GM23338 (cell line): Measurements from ENCODE around the gene CEACAM5.

ENCODE experiments used
- CREB1 ChIP-seq: fragments of 250-450 bp; sonication (Bioruptor Pico); IDR thresholded peaks from 2 replicates; pipeline ENCODE4 v1.5.0; 2020; ENCODE audit warnings: low read depth, mild to moderate bottlenecking, moderate library complexity
- POLR2AphosphoS5 ChIP-seq: IDR thresholded peaks from 2 replicates; pipeline ENCODE4 v1.6.1; 2016; ENCODE audit warnings: antibody characterized with exemption, low read depth
- TF ChIP-seq, protein P1 (sequence below), 2 experiments: fragments of 200-600 bp in 1 of 2; sonication (generic) in 1 of 2; conservative IDR thresholded peaks; 2 replicates each; pipeline versions ENCODE4 v1.5.1 to v1.6.1; 2016 to 2017; ENCODE audit warnings: antibody characterized with exemption in 2 of 2, low read depth in 2 of 2, mild to moderate bottlenecking in 2 of 2, moderate library complexity in 1 of 2
- TF ChIP-seq, protein P2 (sequence below): IDR thresholded peaks from one replicate; pipeline ENCODE4 v1.6.1; 2018; ENCODE audit warnings: antibody characterized with exemption; ENCODE audit not compliant: unreplicated experiment
- TF ChIP-seq, protein P3 (sequence below): IDR thresholded peaks from 2 replicates; pipeline ENCODE4 v1.6.1; 2016; ENCODE audit warnings: antibody characterized with exemption

DNA sequence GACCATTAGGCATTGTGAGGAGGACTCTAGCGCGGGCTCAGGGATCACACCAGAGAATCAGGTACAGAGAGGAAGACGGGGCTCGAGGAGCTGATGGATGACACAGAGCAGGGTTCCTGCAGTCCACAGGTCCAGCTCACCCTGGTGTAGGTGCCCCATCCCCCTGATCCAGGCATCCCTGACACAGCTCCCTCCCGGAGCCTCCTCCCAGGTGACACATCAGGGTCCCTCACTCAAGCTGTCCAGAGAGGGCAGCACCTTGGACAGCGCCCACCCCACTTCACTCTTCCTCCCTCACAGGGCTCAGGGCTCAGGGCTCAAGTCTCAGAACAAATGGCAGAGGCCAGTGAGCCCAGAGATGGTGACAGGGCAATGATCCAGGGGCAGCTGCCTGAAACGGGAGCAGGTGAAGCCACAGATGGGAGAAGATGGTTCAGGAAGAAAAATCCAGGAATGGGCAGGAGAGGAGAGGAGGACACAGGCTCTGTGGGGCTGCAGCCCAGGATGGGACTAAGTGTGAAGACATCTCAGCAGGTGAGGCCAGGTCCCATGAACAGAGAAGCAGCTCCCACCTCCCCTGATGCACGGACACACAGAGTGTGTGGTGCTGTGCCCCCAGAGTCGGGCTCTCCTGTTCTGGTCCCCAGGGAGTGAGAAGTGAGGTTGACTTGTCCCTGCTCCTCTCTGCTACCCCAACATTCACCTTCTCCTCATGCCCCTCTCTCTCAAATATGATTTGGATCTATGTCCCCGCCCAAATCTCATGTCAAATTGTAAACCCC, 2.8 kb upstream of the CEACAM5 start:
- TF ChIP-seq POLR2AphosphoS5 (no peak), CREB1 (CRISPR knock-in tag) (no peak)
- TF ChIP-seq, protein P1, sequence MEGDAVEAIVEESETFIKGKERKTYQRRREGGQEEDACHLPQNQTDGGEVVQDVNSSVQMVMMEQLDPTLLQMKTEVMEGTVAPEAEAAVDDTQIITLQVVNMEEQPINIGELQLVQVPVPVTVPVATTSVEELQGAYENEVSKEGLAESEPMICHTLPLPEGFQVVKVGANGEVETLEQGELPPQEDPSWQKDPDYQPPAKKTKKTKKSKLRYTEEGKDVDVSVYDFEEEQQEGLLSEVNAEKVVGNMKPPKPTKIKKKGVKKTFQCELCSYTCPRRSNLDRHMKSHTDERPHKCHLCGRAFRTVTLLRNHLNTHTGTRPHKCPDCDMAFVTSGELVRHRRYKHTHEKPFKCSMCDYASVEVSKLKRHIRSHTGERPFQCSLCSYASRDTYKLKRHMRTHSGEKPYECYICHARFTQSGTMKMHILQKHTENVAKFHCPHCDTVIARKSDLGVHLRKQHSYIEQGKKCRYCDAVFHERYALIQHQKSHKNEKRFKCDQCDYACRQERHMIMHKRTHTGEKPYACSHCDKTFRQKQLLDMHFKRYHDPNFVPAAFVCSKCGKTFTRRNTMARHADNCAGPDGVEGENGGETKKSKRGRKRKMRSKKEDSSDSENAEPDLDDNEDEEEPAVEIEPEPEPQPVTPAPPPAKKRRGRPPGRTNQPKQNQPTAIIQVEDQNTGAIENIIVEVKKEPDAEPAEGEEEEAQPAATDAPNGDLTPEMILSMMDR (conservative IDR thresholded peaks at IDR 0.05; ENCODE audit: low read depth in 2 of 2) = no peak
- TF ChIP-seq, protein P2, sequence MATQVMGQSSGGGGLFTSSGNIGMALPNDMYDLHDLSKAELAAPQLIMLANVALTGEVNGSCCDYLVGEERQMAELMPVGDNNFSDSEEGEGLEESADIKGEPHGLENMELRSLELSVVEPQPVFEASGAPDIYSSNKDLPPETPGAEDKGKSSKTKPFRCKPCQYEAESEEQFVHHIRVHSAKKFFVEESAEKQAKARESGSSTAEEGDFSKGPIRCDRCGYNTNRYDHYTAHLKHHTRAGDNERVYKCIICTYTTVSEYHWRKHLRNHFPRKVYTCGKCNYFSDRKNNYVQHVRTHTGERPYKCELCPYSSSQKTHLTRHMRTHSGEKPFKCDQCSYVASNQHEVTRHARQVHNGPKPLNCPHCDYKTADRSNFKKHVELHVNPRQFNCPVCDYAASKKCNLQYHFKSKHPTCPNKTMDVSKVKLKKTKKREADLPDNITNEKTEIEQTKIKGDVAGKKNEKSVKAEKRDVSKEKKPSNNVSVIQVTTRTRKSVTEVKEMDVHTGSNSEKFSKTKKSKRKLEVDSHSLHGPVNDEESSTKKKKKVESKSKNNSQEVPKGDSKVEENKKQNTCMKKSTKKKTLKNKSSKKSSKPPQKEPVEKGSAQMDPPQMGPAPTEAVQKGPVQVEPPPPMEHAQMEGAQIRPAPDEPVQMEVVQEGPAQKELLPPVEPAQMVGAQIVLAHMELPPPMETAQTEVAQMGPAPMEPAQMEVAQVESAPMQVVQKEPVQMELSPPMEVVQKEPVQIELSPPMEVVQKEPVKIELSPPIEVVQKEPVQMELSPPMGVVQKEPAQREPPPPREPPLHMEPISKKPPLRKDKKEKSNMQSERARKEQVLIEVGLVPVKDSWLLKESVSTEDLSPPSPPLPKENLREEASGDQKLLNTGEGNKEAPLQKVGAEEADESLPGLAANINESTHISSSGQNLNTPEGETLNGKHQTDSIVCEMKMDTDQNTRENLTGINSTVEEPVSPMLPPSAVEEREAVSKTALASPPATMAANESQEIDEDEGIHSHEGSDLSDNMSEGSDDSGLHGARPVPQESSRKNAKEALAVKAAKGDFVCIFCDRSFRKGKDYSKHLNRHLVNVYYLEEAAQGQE = peak; percentile 93
- TF ChIP-seq, protein P3, sequence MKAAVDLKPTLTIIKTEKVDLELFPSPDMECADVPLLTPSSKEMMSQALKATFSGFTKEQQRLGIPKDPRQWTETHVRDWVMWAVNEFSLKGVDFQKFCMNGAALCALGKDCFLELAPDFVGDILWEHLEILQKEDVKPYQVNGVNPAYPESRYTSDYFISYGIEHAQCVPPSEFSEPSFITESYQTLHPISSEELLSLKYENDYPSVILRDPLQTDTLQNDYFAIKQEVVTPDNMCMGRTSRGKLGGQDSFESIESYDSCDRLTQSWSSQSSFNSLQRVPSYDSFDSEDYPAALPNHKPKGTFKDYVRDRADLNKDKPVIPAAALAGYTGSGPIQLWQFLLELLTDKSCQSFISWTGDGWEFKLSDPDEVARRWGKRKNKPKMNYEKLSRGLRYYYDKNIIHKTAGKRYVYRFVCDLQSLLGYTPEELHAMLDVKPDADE = no peak
